Stimulated activated CD8-positive, alpha-beta memory T cell treated with anti-CD3 and anti-CD28 coated beads, Interleukin-7, amount 100 ng/mL, for 1 hour (primary cell): ENCODE data around the gene RILPL1.

Experiments
- DNase-seq, 2 donors: peaks; one replicate each; pipeline ENCODE4 v3.0.0-alpha.2; 2020; ENCODE audit warnings: low read depth in 2 of 2

The RILPL1 gene

DNA sequence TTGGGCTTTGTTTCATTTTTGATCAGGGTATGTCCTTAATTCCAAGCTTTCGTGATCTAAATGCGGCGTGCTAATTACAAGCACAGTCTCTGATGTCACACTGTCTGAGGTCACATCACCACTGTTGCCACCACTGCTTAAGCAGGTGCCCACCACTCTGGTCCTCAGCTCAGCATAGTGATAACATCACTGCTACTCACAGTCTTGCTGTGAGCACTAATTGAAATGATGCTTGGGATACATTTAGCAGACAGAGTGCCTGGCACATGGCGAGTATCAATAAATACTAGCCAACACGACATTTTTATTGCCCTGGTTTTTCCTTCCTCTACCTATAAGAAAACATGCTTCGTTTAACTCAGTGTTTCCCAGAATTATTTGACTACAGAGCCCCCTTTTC is 104.9 kb downstream of the RILPL1 start:
- no peak for DNase-seq

DNA sequence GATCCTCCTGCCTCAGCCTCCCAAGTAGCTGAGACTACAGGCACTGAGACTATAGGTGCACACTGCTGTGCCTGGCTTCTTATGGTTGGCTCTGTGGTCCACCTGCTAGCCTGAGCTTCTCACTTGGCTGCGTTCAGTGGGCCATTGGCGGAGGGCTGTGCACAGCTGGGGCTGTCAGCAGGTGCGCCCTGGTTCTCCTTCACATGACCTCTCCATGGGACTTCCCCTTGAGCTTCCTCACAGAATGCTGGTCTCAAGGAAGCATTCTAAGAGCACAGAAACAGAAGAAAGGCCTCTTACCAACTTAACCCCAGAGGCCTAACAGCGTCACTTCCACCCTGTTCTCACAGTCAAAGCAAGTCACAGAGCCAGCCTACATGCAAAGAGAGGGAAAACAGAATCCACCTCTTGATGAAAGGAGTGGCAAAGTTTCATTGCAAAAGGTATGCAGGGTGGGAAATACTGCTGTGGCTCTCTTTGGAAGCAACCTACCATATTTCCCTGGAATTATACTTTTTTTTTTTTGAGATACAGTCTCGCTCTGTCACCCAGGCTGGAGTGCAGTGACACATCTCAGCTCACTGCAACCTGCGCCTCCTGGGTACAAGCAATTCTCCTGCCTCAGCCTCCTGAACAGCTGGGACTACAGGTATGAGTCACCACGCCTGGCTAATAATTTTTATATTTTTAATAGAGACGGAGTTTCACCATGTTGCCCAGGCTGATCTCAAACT is 106.3 kb downstream of the RILPL1 start:
- DNase-seq: no peak

- DNase-seq: no peak
These were observed 112.2 kb downstream of the RILPL1 start for GRCh38 chr12:123421314-123421713.
